Smooth muscle cell of the brain vasculature (primary cell): ENCODE measurements around the gene THADA.
A peak's percentile ranks its signal among the peaks of the same experiment; 100 is the strongest.

ENCODE experiments used
- DNase-seq: peaks from one replicate; pipeline ENCODE4 v3.0.0-alpha.2; 2012; ENCODE audit warnings: low read depth, low spot score

THADA gene

GRCh38 chr2:43326101-43326825 lies 269.6 kb downstream of the THADA start:
- DNase-seq = no peak

DNA sequence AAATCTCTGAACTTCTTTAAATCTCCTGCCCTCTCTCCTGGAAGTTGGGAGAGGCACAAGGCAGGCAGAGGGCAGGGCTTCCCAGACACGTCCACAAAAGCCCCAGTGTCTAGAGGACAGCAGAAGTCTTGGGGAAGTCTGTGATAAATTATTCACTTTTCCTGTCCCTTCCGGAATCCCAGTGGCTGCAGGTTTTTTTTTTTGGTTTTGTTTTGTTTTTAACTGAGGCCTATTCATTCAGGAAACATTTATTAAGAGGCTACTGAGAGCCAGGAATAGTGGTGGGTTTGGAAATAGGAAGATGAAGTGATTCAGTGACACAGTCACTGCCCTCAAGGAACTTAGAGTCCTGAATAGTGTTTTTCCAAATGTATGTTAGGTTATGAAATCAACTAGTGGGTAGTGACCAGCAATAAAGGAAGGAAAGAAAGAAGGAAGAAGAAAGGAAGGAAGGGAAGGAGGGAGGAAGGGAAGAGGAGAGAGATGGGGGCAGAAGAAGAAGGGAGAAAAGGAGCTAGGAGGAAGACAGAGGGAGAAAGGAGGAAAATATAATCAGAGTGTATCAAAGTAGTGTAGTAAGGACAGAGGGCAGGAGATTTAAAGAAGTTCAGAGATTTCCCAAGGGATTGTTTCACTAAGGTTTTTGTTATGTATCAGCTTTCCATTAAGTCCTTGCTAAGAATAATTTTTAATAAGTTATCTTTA lies 270.6 kb downstream of the THADA start:
- DNase-seq = no peak

- no peak for DNase-seq
Observed at GRCh38 chr2:43324259-43325106, 271.4 kb downstream of the THADA start.

GRCh38 chr2:43323857-43324256 lies 272.0 kb downstream of the THADA start:
- DNase-seq = no peak

DNA sequence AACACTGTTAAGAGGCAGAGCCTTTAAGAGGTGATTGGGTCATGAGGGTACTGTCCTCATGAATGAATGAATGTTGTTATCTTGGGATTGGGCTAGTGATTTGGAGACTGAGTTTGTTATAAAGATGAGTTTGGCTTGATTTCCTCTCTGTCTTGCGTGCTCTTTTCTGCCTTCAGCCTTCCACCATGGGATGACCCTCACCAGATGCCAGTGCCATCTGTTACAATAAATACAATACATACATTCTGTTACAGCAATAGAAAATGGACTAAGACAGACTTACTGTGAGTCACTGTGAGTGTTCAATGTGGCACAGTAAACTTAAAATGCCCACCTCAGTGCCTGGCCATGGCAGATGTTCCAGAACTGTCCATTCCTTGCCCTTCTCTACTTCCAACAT lies 274.4 kb downstream of the THADA start:
- DNase-seq = no peak

DNA sequence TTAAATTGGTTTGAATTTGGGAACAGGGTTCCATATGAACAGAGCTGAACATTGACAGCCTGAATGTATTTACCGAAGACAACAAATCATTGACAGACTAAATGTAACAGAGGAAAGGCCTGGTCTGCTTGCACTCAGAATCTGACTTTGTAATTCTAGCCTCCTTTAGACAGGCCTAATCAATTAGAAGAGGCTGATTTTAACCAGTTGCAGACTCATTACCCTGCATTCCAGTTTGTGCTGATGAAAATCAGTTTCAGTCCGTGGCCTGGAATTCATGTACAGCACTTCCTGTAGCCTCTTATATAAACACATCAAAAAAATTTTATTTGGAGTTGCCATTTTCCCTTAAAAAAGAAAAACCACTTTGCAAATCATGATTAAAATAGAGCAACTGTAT lies 276.3 kb downstream of the THADA start:
- DNase-seq = no peak

DNA sequence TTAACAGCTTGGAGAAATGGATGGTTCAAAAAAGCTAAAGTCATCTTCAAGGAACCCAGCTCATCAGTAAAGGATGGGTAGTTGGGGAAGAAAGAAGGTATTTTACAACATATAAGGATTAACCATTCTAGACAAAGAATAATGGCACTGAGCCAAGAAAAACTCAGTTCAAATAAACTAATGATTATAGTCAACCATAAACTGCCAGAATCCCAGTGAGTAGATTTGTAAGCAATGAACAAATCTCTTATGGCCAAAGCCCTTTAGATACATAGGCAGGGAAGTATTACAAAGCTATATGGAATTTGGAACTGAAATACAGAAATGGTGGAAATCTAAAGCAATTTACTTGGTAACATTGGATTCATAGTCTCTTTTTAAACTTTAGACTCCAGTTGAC lies 277.0 kb downstream of the THADA start:
- no peak for DNase-seq

DNA sequence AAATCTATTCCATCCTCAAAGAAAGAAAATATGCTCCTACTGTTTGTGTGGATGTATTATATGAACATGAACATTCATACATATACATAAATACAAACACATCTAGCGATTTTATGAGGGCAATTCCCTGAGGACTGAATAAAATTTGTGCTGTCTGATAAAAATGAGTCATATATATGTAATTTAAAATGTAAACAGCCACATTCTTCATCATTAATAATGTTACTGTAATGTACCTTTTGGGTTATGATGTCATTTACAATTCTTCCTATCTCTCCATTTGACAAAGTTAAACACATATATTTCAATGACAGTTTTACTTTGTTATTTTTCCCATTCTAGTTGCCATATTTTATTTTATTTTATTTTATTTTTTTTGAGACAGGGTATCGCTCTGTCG lies 278.2 kb downstream of the THADA start:
- no peak for DNase-seq

DNA sequence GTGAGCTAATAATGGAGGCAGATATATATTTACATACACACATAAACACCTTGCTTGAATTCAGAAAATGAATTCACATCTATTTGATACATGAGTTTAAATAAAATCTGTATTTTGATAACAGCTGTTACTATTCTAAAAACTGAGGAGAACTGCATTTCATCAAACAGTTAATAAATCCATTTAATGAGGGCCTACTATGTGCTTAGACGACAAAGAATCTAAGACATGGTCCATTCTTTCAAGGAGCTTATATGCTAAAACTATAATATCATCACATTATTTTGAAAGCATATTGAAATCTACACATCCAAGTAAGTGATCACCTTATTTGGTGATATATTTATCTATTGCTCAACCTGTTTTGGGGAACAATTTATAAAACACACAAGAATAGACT lies 278.6 kb downstream of the THADA start:
- DNase-seq = no peak

- no peak for DNase-seq
Observed at GRCh38 chr2:43315482-43315881, 280.4 kb downstream of the THADA start.

- no peak for DNase-seq
Observed at GRCh38 chr2:43314299-43314927, 281.4 kb downstream of the THADA start.

GRCh38 chr2:43313642-43314017 lies 282.2 kb downstream of the THADA start:
- no peak for DNase-seq

- peak; percentile 66 for DNase-seq
Observed at GRCh38 chr2:43312755-43313641, 282.8 kb downstream of the THADA start.

DNA sequence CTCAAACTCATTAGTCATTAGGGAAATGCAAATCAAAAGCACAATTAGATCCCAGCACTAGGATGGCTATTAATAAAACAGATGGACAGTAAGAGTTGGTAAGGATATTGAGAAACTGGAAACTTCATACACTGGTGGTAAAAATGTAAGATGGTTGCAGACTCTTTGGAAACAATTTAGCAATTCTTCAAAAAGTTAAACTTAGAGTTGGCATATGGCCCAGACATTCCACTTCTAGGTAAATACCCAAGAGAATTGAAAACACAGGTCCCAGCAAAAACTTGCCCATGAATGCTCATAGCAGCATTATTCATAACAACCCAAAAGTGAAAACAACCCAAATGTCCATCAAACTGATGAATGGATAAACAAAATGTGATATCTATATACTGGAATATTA lies 284.6 kb downstream of the THADA start:
- DNase-seq = no peak

- DNase-seq = no peak
Observed at GRCh38 chr2:43309935-43310334, 285.9 kb downstream of the THADA start.

GRCh38 chr2:43307973-43308372 lies 287.9 kb downstream of the THADA start:
- no peak for DNase-seq

DNA sequence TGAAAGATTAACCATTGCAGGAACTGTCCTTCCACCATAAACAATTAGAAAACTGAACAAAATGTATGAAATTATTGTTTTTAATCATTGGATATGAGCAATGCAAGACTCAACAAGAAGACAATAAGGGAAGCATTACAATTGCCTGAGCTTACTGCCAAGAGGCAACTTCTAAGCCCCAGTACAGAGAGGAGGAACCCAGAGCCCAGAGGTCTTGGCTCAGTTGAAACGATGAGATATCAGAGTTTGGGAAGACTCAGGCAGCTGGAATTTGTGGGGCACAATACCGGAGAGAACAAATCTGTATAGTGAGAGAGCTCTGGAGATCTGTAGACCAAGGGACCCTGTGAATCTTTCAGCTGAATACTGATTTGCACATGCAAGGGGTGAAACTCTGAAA lies 288.8 kb downstream of the THADA start:
- DNase-seq = no peak

DNA sequence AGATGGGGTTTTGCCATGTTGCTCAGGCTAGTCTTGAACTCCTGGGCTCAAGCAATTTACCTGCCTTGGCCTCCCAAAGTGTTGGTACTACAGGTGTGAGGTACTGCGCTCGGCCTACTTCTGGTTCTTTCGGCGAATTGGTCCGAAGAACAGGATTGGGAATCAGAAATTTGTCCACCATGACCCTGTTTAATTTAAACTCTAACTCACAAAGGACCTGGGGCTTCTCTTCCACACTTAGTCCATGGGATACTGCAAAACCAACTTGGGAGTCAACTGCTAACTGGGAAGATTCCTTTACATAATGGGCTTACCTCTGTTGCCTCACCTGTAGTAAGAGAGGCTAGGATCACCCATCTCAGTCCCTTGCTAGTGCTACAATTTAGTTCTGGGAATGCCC lies 289.6 kb downstream of the THADA start:
- DNase-seq = no peak

- no peak for DNase-seq
Observed at GRCh38 chr2:43305517-43305916, 290.3 kb downstream of the THADA start.

DNA sequence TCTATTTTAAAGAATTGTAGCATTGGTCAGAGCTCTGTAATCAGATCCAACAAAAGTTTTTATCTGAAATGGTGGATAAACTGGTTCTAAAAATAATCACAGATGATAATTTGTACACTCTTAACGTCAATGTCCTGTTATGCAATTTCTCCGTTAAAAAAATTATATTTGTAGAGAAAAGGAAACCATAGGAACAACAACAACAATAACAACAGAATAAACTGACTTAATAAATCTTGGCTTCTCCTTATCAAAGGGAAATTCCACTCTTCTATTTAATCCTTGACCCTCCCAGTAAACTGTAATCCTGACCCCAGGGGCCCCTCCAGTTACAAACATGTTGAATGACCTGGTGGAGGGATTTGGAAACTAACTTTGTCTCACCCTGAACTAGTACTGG lies 290.8 kb downstream of the THADA start:
- DNase-seq = no peak

DNA sequence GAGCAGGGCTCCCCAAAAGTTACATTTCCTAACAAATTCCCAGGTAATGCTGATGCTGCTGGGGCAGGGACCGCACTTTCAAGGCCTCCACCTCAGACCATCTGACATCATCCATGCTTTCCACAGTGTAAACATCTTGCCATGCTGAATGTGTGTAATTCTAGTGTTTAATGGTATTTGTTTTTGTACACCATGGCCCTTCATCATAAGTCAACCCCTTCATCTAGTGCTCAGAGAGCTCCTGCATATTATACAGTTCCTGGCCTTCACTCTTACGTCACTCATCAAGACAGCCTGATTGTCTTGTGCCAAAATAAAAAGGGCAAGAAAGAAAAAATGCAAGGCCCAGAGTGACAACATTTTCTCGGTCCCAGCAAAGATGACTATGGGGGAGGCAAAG lies 291.9 kb downstream of the THADA start:
- no peak for DNase-seq
